NCI-H1105 treated with DMSO at 0.1 percent for 48 hours (cell line): ENCODE results near the gene SFT2D2.
"Not testable (repeated sequence)": the region's sequence is repeated elsewhere in the genome, so short reads cannot be mapped to it uniquely, and the experiment has no call there.

ENCODE experiments used
- DNase-seq: peaks from one replicate; lab custom pipeline; 2025; lab: John Stamatoyannopoulos, UW

SFT2D2 gene

GRCh38 chr1:168225476-168226190, at the start of gene SFT2D2:
Gene SFT2D2, plus strand, starts transcription at chr1:168226004. Its CDS starts 76 bp downstream, at chr1:168226080.
- peak; percentile 87 for DNase-seq

- no peak for DNase-seq
Measured at GRCh38 chr1:168178227-168178637, 47.6 kb upstream of the SFT2D2 start.

- peak; percentile 98 for DNase-seq
Measured at GRCh38 chr1:168178638-168179437, 47.0 kb upstream of the SFT2D2 start, which contains the start of gene TIPRL. Gene TIPRL, plus strand, starts transcription at chr1:168178962. Its CDS starts 116 bp downstream, at chr1:168179078.

- DNase-seq: peak; percentile 14
Measured at GRCh38 chr1:168179438-168180147, 46.2 kb upstream of the SFT2D2 start.

- DNase-seq: no peak
Measured at GRCh38 chr1:168180148-168180524, 45.7 kb upstream of the SFT2D2 start.

GRCh38 chr1:168181063-168181720, 44.6 kb upstream of the SFT2D2 start:
- not testable (repeated sequence) for DNase-seq

- no peak for DNase-seq
Measured at GRCh38 chr1:168187177-168187576, 38.6 kb upstream of the SFT2D2 start.

GRCh38 chr1:168190403-168190802, 35.4 kb upstream of the SFT2D2 start:
- peak; percentile 2 for DNase-seq

GRCh38 chr1:168195199-168196135, 30.3 kb upstream of the SFT2D2 start:
- no peak for DNase-seq

- DNase-seq: no peak
Measured at GRCh38 chr1:168199056-168199455, 26.7 kb upstream of the SFT2D2 start.

- no peak for DNase-seq
Measured at GRCh38 chr1:168202941-168203654, 22.7 kb upstream of the SFT2D2 start.

- DNase-seq: no peak
Measured at GRCh38 chr1:168206111-168206510, 19.7 kb upstream of the SFT2D2 start.

GRCh38 chr1:168207673-168208072, 18.1 kb upstream of the SFT2D2 start:
- not testable (repeated sequence) for DNase-seq

- no peak for DNase-seq
Measured at GRCh38 chr1:168210312-168210711, 15.5 kb upstream of the SFT2D2 start.

- DNase-seq: no peak
Measured at GRCh38 chr1:168213349-168213748, 12.5 kb upstream of the SFT2D2 start.

- DNase-seq: no peak
Measured at GRCh38 chr1:168216171-168216570, 9.6 kb upstream of the SFT2D2 start.

GRCh38 chr1:168217664-168218063, 8.1 kb upstream of the SFT2D2 start:
- DNase-seq: no peak

GRCh38 chr1:168218658-168219057, 7.1 kb upstream of the SFT2D2 start:
- no peak for DNase-seq

- DNase-seq: no peak
Measured at GRCh38 chr1:168220470-168220871, 5.3 kb upstream of the SFT2D2 start.

- no peak for DNase-seq
Measured at GRCh38 chr1:168221275-168221674, 4.5 kb upstream of the SFT2D2 start.
